Activated CD8-positive, alpha-beta memory T cell treated with anti-CD3 and anti-CD28 coated beads for 48 hours (primary cell): Measurements from ENCODE around the gene SLC9A3.
"Not testable (repeated sequence)": the region's sequence is repeated elsewhere in the genome, so short reads cannot be mapped to it uniquely, and the experiment has no call there.

Source experiments
- DNase-seq, 3 experiments: peaks; one replicate each; pipeline ENCODE4 v3.0.0-alpha.2; 2020; ENCODE audit warnings: low read depth in 2 of 3, low spot score in 2 of 3

The SLC9A3 gene

DNA sequence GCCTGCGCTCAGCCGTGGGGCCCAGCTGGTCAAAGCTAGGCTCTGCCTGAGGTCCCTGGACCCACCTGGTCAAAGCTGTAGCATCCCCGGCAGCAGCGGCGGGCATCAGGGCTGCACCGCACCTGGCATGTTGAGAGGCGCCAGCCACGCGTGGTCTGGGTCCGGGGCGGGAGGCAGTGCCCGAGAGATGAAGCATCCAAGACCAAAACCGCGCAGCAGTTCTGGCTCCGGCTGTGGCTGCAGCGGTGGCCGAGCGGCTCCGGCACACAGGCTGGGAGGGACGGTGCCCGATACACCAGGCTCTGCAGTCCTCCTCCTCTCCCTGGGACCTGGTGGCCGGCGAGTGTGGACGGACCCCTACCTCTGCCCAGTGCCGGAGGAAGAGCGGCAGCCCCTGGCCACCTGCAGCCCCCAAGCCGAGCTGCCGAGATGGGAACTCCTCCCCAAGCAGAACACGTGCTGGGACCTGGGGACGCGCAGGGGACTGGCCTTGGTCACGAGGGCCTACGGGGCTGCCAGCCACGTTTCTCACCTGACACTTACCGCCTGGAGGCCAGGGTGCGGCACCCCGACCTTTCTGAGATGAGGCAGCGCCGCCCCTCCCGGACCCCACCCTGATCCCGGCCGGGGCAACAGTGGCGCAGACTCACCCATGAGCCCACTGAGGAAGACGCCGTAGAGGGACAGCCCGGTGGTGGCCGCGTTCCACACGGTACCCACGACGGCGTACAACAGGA lies 33.0 kb downstream of the SLC9A3 start:
- no peak for DNase-seq

DNA sequence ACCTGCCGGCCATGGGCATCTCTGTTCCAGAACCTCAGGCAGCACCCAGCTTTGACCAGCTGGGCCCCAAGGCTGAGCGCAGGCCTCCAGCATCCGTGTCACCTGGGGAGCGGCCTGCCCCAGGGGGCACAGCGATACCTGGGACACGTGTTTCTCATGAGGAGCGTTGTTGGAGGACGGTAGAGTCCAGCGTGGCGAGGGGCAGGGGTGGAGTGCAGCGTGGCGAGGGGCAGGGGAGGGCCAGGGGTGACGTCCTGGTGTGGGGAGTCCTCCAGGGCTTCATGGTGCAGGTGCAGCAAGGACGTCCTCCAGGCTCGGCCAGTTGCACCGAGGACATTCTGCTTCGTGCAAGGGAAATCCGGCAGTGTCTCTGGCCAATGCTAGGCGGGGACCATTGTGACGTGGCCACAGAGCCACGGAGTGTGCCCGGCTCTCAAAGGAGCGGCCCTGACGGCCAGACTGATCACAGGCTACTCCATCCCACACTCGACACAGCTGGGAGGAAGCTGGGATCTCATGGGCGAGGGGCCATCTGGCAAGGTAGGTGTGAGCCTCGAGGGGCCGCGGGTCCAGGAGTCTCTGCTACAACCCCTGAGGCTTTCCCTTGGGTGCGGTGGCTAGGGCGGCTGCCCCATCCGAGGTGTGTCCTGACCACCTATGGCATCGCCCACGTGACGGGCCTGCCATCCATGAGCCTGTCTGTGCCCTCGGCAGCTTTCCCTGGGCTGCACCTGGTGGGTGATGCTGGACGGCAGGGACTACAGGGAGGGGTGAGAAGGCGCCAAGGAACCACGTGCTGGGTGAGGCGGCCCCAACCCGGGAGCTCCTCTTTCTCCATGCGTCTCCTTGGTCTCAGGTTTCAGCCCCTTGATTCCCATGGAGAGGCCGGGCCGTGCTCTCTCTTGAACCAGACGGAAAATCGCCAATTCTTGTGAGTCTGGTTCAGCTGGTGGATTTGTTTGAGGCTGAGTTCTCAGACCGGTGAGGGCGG lies 33.8 kb downstream of the SLC9A3 start:
- DNase-seq: no peak

DNA sequence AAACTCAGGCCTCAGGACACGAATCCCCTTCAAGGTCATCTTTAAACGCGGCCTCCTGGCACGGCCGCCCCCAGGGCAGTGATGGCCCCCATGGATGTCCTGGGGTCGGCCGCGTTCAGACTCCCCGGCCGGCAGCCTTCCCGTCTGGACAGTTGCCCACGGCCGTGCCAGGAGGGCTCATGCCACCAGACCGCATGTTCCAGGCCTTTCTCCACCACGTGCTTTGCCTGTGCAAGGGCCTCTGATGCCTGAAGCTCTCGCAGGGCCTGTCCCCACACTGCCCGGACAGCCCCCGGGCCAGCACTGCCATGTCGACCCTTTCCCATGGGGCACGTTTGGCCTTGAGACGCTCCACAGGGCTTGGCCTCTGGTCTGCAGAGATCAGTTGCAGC lies 34.6 kb downstream of the SLC9A3 start:
- DNase-seq: no peak

DNA sequence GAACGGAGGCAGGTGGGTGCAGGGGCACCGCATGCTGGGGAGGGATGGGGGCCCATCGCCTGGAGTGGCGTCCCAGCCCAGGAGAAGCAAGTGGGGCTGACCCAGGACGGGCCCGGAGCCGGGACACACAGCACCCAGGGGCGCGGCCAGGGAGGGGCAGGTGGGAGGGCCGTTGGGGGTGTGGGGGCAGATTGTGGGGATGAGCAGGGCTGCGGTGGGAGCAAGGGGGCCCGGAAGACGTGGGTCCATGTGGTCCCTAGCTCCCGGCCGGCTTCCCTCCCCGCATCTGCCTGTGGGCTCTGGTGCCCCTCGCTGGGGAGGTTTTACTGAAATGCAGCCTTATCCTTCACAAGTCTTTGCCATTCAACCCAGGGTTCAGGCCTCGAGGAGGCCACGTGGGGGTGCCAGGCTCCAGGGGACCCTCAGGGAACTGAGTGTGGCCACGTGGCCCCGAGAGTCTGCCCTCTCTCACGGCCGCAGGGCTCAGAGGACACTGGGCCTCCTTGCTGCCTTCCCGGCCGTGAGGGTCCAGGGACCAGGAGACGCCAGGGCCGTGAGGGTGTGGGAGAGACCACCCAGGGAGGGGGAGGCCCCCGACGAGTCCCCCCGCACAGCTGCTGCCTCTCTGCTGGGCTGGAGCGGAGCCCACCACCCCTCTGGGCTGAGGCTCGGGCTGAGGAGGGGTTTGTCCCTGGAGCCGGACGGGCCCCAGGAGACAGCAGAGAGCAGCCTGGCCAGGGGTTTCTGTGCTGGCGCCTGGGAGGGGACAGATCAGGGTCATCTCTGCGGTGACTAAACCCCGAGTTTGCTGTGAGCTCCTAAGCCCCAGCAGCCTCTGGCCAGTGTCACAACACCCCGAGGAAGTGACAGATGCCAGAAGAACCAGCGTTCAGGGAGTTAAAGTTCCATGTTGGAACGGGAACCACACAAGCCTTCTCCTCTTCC lies 35.2 kb downstream of the SLC9A3 start:
- no peak for DNase-seq

DNA sequence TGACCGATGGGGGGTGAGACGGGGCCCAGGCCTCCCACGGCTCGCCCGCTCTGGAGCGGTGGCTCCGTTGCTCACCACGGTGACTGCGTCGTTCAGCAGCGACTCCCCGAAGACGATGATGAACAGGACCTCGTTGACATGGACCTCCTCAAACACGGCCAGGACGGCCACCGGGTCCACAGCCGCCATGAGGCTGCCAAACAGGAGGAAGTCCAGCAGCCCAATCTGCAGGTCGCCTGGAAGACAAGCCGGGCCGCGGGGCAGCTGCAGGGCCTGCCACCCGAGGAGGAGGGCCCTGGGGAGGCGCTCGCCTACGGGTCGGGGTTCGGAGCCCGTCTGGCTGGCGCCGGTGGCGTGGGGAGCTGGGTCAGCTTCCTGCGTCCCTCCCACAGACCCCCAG lies 36.0 kb downstream of the SLC9A3 start:
- DNase-seq: no peak

DNA sequence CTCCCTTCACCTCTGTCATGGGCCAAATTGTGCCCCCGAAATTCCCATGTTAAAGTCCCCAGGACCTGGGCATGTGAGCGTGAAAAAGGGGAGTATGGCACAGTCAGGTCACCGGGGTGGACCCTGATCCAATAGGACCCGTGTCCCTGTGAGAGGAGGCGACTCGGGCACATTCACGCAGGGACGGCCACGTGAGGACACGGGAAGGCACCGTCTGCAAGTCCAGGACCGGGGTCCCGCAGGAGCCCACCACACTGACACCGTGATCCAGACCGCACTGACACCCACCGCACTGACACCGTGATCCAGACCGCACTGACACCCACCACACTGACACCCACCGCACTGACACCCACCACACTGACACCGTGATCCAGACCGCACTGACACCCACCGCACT lies 37.7 kb downstream of the SLC9A3 start:
- not testable (repeated sequence) for DNase-seq

DNA sequence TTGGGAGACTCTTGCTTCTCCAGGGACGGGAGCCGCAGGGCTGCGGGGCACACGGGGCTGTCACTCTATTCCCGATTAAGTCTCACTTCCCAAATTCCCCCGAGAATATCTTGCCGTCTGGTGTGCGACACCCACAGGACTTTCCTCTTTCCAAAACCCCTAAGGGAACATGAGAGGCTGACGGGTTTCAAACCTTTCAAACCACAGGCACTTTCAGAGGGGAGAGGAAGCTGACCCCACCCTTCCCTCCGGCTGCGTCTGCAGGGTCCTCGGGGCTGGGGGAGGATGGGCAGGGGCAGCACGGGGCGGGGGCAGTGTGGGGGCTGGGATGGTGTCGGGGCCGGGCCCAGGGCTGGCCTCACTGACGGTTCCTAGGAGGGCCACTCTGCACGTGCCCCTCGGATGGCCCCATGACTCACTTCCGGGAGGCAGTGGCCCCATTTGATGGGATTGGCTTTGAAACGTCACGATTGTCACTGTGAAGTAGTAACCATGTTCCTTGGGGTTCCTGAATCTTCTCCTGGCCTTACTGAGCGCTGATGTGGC lies 38.2 kb downstream of the SLC9A3 start:
- DNase-seq: no peak

DNA sequence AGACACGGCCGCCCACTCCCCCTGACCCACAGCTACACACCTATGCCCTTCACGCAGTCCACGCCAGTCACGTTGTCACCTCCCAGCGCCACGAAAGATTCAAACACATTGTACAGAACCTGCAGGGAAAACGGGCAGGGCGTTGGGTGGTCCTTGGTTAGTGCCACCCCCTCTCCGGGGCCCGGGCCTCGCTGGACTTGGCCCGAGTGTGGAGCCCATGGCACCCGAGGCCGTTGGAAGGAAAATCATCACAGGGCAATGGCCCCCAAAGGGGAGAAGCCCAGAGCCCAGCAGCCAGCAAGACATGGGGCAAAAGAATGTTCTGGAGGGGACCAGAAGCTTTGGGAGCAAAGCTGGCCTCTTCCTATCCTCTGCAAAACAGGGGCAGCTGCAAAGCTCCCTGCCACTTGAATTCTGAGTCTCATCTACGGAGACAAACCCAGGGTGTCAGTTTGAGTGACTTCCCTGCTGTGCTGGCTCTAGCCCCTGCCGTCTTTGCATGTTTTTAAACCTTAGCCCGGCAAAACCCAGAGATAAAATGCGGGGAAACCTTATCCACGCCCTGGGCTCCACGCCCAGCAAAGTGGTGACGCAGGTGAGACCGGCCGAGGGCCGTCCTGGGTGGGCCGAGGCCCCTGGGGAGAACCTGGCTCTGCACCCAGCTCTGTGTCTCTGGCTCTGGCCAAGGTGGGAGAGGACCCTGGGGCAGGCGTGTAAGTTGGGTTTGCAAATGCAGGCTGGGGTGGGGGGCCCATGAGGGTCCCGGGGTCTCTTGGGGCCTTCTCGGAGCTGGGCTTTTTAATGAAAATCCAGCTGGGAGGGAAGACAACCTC lies 38.9 kb downstream of the SLC9A3 start:
- DNase-seq: no peak

DNA sequence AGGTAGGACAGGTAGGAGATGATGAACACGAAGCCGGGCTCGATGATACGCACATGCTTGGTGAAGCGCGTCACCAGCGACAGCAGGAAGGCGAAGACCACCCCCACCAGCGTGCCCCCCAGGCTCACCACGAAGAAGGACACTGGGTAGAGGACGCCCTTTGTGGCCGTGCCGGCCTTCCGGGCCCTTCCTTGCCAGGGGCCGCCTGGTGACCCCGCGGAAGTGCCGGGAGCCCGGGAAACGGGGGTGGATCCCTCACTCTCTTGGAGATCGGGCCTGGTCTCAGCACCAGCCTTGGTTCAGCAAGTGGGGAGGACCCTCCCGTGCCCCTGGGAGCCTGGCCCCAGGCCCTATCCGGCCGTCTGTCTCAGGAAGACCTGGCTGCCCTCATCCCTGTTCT lies 39.7 kb downstream of the SLC9A3 start:
- no peak for DNase-seq

DNA sequence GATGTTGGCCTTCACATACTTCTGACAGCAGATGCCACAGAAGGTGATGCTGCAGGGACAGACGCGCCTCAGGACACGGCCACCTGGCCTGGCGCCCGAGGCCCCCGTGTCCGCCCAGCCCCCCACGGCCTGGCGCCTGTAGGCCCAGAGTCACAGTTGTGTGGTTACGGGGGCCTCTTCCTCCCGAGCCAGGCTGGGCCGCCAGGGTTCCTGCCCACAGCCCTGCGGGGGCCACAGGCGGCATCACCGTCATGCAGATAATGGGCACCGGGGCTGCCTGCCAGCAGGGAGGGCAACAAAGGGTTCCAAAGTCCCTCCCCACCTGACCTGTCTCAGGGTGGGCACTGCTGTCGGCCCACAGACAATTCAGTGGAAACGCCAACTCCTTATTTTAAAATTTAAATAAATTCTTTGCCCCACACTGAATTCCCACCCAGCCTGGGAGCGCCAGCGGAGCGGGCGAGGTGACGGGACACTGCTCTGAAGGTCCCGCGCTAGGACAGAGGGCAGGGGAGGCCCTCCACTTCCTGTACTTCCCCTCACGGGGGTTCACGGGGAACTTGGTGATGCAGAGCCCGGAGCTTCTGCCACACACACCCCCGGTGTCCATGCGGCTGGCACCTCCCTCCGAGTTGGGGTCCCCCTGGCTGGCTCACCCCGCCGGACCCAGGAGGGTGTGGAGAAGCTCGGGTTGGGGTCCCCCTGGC lies 40.7 kb downstream of the SLC9A3 start:
- no peak for DNase-seq

DNA sequence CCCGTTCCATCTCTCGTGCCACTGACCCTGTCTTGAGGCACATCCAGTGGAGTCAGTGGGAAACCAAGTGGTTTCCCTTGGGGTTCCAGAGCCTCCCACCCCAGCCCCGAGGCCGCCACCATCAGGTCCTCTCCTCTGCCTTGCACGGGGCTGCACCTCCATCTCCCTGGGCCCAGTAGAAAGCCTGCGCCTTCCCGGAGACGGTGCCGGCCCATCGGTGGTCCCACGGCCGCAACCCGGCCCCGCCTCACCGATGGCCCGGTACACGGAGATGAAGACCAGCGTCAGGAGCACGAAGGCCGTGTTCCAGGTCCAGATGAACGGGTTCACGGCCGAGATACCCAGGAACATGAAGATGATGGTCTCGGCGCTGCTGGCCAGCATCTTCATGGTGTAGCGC lies 41.2 kb downstream of the SLC9A3 start:
- DNase-seq: no peak

DNA sequence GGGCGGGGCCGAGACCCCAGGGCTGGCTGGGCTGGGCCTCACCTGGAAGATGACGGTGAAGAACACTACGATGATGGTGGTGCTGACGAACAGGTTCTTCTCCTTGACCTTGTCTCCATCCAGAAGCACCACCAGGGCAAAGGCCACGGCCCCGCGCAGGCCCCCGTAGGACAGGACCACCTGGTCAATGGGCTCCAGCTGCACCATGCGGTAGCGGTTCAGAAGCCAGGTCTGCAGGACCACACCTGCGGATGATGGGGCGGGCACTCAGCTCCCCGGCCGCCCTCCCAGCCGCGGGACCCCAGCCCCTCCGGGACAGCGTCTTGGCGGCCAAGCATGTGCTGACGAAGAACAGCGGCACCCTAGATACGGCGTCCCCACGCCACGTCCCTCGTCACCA lies 41.7 kb downstream of the SLC9A3 start:
- no peak for DNase-seq

DNA sequence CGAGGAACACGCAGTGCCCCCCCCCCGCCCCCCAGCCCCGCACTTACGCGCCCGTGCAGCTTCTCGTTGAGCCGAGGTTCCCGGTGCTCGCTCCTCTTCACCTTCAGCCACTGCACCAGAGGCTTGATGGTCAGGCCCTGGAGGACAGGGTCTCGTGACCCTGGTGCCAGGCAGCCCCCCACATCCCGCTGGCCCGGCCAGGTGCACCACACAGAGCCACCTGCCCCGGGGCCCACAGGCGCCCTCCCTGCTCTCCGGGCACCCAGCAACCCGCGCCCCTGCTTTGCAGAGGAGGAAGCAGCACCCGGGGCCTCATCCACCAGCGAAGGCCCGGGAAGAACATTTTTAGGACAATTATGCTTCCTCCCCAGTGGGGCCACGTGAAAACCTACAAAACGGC lies 42.2 kb downstream of the SLC9A3 start:
- no peak for DNase-seq

DNA sequence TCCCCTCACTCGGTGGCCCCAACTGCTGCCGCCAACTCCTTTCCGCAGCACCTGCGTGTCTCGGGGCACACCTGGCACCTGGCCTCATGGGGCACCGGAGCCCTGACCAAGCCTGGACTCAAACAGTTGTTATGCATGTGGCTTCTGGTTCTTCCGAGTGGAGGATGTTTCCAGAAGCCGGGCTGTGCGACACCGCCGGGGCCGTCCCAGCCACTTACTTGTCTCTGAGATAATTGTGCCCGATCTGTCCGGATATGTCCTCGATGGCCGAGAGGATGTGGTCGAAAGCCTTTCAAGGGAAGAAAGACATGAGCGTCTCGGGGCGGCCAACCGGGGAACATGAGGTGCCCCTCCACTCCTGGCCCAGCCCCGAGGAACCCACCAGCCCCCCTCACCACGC lies 42.9 kb downstream of the SLC9A3 start:
- DNase-seq: no peak

DNA sequence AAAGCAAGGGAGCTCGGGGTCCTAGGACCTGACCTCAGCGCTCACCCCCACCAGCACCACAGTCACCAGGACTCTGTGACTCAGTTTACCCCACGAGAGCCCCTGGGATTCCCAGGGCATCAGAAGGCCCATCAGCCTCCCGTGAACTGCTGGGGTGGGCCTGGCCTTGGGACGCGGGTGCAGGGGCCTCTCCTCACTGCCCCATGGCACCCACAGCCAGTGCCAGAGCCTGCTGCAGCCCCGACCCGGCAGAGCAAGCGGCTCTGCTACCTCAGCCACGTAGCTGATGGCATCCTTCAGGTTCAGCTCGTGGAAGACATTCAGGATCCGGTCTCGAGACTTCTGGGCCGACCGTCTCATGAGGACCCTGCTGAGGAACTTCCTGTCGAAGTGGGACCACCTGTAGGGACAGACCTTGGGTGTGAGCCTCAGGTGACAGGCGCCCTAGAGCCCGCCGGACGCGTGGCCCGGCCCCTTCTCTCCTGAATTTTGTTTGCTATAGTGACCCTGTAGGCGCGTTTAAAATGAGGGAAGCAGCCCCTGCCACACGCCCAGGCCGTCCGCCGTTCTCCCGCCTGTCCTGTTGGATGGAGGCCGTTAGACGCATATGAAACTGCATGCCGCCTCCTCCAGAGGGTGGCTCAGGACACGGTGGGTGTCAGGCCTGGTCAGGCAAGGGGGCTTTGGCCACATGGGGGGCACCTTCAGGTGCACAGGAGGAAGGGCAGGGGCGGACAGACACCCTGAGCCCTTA lies 44.5 kb downstream of the SLC9A3 start:
- no peak for DNase-seq

DNA sequence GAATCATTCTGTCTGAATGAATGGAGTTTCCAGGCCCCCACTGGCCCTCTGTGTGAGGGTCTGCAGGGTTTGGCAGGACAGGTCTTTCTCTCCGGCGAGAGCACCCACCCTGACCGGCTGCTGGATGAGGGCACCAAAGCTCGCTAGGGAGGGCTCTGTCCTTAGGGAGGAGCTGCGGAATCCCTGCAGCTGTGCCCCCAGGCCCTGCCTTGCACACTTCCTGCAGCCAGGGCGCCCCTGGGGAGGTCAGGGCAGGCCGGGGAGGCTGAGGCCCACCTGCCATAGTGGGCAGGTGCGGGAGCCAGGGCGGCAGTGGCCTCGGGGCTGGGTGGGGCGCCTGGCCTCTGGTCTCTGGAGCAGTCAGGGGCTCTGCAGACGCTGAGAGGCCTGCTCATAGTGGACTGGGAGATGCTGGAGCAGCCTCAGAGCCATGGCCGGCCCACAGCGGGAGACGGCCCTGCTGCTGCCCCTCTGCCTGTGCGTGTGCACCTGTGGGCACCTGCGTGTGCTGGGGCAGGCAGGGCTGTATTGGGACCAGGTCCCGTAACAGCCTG lies 45.2 kb downstream of the SLC9A3 start:
- DNase-seq: no peak

DNA sequence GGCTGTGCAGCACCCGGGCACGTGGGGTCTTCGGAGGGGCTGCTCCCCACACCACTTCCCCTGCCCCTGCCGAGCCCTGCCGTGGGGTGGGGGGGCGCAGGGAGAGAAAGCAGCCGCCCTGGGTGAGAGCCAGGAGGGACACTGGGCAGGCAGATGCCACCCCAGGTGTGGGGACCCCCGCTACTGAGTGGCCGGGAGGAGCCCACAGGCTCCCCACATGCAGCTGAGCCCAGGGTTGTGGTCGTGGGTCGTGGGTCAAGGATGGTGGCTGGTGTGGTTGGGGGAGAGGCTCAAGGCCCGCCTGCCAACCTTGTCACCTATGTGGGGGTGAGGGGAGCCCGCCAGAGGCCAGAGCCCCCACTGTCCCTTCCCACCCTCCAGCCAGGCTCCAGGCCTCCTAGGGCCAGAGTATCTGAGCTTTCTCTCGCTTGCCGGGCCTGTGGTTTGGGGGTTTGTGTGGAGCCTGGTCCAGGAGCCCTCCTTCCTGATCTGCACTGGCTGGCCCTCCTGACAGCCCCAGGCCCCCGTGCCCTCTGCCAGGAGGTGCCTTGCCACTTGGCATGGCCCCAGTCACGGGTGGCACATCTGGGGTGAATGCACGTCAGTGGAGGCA lies 45.8 kb downstream of the SLC9A3 start:
- no peak for DNase-seq

DNA sequence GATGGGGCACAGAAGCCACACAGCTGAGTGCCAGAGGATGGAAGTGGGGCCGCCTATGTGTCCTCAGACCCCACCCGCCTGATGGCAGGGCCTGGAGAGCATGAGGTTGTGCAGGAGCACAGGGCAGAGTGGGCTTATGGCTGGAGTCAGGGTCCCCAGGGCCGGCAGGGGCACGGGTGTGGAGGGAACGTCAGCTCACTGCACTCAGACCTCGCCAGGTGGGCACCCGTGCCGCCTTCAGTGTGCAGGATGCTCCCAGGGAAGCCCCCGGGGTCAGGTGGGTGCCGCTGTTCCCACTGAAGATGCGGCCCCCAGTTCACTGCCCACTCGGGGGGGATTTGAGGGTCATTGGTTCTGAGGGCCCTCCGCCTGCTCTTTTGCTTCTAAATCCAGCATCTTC lies 46.4 kb downstream of the SLC9A3 start:
- DNase-seq: no peak
